GM18873 (cell line): ENCODE data around the gene HP1BP3.
"Not testable (repeated sequence)": the region's sequence is repeated elsewhere in the genome, so short reads cannot be mapped to it uniquely, and the experiment has no call there.

ENCODE experiments used
- ATAC-seq: cut with Tn5 transposase; IDR thresholded peaks from one replicate; pipeline ENCODE4 v1.9.1; 2021; ENCODE audit warnings: mild to moderate bottlenecking, moderate library complexity, moderate number of reproducible peaks; ENCODE audit not compliant: unreplicated experiment, low FRiP score

HP1BP3 gene

DNA sequence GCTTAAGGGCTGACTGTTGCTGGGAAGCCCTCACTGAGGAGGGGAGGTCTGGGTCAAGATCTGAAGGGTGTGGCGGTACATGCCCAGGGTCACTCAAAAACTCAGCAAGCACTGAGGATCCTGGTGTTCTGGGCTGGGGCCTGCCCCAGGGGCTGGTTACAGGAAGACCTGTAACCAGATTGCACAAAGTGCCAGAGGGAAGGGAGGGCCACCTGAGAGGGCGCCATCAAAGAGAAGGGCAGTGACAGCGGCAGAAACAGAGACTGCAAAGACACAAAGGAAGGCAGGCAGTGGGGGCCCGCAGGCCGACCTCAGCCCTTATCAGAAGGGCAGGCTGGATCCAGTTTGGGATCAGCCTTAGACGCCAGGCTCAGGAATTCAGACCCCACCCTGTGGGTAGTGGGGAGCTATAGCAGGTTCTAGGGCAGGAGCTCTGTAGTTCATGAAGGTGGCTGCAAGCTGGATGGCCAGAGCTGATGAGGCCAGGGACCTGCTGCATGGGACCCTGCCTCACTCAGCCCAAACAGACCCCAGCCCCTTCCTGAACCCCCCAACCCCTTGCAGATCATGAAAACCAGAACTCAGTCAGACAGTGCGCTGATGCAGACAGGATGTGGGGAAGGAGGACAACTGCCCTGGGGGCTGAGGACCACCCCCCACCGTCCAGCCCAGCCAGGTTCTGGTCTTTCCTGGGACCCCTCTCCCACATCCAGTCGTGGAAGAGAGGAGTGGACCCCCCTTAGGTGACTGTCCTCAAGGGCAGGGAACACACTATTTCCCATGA is 58.5 kb downstream of the HP1BP3 start:
- no peak for ATAC-seq

DNA sequence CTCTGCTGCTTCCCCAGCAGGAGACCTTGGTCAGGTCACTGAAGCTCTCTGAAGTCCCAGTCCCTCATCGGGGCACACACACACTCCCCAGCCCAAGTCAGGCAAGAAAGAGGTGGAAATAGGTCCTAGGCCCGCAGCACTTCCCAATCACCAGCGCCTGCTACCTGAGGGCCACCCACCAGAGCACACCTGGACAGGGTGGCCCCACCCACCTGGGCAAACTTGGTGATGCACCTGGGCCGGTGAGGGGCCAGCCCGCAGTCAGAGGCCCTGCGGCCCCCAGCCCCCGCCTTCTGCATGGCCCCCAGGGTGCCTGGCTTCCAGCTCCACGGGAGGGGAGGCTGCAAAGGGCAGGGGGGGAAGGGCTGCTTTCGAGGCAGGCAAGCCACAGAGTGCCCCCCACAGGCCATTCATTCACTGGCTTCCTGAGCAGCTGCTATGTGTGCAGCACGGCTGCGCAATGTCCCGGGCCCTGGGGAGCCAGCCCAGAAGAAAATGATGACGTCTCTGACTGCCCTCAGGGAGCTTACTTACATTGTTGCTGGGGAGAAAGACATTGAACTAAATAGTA is 59.3 kb downstream of the HP1BP3 start:
- no peak for ATAC-seq

DNA sequence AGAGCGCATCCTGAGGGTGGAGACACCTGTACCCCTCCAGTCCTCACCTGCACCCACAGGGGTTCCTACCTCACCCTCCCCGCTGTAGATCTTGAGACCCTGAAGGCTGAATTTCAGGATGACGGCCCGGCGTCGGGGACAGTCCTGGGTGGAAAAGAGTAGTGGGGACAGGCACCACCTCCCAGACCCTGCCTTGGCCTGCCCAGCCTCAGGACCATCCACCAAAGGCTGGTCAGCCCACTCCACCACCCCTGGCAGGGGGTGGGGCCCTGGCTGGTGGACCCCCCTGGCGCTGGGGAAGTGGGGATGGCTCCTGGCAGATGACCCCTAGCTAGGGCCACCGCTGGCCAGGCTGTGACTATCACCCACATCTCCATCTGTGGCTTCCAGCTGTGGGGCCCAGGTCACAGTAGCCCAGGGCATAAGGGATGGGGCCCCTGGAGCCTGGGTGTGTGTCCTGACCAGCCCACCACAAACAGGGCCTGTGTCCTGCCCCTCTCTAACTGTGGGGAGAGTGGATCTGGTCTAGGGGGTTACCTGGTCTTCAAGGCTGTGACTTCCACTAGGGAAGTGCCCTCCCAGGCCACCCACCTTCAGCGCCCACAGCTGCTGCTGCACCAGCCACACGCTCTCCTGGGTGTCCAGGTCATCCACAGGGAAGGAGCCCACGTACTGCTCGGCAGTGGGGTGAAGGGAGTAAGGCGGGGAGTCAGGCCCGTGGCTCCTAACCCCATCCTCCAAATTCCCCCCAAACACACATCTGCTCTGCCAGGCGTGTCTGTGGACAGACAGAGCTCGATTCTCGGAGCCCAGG is 60.0 kb downstream of the HP1BP3 start:
- ATAC-seq = no peak

DNA sequence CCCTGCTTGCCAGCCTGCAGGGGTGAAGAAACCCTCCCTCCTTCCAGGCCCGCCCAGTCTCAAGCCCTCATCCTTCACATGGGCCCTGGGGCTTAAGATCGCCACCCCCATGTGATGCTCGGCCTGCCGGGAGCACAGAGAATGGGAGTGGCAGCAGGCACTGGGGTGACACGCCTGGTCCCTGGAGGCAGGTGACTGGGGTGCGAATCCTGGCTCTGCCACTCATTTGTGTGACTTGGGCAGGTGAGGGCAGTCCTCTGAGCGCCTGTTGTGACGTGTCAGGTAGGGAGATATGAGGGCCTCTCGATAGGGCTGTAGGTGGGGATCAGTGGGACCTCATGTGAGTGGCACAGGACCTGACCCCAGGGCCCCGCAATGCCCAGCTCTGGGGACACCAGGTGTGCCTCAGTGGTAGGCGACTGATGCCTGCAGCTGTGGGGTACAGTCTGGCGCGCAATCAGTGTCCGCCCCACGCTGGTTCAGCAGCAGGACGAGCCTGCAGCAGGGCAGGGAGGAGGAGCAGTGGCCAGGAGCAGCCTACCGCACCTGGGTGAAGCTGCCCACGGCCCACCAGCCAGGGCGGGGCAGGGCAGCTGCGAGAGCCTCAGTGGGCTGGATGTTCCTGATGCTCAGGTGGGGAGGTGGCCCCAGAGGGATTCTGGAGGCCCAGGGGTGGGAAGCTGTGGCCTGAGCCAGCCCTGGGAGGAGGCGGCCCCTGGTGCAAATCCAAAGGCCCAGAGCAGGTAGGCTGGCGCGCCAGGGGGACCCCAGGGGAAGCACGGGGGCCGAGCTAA is 60.8 kb downstream of the HP1BP3 start:
- no peak for ATAC-seq

DNA sequence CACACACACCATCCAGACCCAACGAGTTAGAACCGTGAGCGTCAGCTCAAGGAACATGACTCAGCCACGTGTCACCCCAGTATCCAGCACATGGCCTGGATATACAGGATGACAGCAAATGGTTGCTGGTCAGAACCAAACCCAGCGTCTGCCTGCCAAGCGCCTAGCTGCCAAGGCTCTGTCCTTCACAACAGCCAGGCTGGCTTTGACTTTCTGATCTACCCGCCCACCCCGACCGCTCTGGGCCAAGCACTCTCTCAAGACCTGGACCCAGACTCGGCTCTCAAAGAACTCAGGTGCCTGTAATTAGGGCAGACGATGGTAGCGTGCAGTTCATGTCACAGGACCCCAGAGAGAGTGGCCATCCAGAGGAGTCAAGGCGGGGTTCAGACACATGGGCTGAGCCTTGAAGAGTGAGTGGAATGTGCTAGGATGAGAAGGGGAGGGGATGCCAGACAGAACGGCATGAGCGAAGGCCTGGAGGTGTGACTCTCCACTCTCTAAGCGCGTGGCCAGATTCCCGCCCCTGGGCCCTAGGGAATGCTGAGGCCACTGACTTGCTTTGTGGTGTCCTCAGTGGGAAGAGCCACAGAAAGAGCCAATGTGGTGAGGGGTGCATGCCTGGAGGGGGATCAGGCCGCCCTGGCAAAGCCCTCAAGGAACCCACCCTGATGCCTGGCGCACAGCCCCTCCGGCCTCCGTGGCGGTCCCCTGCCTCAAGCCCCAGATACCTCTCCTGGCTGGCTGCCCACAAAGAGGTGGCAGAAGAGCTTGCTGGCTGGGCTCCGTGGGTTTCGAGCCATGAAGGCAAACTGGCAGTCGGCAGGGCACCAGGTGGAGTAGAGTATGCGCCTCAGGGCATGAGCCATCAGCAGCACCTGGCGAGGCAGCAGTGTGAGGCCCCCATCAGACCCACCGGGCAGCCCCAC is 61.7 kb downstream of the HP1BP3 start:
- ATAC-seq = no peak

DNA sequence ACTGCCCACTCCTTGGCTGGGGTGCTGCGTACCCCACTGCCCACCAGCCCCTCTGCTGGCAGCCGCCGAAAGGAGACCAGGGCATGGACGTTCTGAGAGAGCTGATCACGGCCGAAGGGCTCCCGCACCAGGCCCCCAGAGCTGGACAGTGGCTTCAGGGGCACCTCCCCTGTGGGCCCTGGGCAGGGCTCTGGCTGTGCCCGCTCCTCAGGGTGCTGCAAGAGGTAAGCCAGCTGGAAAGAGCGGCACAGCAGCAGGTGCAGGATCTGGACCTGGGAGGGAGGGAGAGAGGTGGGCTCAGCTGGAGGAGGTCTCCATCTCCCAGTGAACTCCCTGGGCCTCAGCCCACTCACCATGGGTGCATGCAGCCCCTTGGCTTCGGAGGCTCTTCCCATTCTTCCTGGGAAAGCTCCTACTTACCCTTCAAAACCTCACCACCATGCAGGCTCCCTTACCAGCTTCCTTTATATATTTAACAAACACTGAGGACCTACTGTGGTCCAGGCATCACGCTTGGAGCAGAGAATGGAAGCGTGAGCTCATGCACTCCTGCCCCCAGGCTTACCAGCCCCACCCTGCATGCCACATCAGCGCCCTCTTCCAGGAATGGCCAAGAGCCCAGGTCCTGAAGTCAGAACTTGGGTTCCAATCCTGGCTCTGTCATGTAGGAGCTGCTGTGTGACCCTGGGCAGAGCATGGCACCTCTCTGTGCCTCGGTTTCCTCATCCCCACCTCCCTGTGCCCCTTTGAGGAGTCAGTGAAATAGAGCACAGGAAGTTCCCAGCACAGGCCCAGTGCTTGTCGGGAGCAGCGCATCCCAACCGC is 62.5 kb downstream of the HP1BP3 start:
- no peak for ATAC-seq

DNA sequence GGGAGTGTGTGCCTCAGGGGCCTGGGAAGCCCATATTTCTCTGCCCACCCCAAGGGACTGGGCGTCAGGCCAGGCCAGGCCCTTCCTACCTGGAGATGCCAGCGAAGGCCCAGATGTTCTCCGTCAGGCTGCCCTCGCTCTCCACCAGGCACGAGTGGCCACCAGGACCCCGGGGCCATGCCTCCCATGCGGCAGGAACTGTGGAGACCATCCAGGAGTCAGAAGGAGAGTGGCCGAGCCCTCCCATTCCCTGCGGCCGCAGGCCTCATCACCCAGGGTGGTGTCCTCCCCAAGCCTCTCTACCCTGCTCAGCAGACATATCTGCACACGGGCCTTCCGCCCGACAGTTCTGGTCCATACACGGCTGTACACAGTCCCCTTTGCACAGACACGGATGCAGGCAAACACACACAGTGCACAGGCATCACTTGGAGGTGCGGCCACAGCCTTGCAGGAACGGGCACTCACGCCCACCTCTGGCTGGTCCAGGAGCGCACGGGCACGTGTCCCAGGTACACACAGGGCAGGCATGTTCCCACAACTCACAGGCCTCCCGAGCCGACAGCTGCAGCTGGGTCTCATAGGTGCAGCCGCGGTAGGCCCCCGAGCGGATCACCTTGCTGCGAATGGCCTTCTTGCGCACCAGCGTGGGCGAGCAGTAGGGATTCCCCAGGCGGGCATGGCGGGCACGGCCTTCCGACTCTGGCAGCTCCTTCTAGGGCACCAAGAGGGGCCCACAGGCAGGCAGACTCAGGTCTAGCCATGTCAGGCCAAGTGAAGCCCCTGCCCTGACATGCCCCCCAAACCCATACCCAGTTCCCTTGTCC is 63.4 kb downstream of the HP1BP3 start:
- no peak for ATAC-seq

DNA sequence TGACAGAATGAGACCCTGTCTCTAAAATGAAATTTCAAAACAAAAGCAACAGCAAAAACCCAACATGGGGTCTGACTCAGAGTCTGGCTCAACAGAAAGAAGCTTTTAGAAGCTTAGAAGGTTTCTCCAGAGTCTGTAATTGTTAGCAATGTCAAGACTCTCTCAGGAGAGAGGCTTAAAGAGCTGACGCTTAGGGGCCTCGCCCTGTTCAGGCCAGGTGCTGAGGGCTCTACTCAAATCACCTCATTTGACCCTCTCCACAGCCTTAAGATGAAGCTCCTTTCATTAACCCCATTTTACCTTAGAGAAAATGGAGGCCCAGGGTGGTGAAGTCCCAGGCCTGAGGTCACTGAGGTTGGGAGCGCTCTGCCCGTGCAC is 64.0 kb downstream of the HP1BP3 start:
- ATAC-seq = no peak

DNA sequence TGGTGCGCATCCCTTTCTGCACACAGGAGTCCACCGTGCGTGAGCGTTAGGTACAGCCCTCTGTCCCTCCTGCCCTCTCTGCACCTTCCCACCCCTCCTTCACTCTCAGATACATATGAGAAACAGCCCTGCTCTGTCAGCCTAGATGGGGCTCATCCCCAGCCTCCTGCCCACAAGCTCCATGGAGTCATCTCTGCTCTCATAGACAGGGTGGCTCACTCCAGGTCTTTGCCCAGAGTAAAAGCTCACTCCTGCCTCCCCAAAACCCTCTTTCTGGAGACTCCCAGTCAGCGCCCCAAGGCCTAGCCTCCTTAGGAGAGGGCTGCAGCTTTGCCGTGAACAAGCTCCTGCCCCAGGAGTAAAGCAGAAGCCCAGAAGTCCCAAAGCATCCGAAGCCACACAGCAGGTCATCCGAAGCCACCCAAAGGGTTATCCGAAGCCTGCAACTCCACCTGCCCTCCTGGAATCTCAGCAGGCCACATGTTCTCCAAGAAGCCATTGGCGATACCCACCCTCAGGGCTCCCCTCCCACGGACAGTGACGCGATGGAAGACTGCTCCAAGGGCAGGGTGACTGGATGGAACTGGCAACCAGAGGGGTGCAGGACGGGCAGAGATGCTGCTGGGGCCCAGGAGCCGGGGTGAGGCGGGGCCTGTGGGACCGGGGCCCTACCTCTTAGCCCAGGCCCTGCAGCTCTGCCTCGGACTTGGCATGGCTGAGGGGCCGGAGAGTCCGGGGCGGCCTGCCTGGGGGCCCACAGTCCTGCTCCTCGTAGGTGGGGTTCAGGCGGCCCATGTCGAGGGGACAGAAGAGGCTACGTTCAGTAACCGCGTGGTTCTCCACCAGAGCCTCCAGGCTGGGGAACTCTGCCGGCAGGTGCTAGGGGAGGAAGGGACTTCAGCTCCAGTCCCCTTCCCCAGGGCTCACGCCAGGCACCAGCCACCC is 65.7 kb downstream of the HP1BP3 start:
- no peak for ATAC-seq

DNA sequence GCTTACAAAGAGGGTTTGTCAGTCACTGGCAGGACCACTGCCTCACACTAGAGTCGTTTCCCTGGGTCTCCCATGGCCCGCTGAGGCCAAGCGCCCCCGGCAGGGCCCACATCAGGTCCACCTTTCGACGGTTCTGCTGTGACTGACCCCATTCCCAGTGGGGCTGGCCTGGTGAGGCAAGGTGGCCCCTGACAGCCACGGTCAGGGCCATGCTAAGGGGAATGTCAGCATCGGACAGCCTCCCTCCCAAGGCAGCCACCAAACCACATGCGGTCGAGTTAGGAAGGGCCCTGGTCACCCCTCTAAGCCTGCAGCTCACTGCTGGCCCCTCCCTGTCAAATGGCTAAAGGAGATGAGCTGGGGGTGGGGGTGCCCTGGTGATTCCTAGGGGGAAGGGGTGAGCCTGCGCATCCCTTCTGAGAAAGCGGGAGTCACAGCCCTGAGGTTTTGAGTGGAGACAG is 66.4 kb downstream of the HP1BP3 start:
- ATAC-seq = no peak

DNA sequence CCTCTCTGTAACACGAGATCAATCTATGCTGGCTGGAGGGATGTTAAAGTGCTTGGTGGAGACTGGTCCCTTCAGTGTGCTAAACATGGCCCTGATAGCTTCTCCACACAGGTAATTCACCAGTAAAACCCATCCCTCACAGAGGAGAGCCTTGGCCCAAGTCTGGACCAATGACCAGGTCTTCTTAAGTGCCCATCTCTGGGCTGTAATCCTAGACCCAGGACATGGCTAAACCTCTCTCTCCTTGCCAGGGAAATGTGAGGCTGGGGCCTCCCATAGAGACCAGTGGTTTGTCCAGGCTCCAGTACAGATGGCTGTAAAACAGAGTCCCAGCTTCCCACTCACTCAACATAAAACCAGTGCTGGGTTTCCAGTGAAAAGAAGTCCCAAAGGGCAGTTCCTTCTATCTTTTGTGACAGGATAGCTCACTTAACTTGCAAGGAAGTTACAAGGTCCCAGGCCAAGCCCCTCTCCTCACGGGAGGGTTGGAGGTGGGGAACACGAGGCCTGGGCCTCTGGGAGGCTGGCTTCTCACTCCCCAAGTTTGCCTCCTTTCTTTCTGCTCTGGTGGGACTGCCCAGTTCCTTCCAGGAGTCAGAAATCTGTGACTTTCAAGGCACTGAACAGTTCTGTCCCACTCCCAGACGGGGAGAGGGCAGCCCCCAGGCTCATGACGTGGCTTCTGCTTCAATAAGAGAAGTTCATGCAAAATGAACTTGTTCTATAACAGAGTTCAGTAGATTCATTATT is 67.1 kb downstream of the HP1BP3 start:
- ATAC-seq = no peak

DNA sequence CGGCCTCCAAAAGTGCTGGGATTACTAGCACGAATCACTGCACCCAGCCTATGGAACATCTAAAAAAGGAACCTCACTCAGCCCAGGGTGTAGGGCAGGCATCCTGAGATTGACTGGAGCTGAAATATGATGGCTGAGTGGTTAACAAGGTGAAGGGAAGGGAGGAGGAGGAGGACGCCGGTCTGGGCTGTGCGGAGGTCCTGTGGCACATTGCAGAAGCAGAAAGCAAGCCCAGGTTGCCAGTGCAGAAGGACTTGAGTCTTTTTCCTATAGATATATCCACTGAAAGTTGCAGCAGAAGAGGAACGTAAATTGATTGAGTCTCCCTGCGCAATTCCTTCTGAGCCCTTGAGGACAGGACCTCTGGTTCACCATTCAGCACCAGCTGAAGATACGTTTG is 67.8 kb downstream of the HP1BP3 start:
- ATAC-seq = no peak

DNA sequence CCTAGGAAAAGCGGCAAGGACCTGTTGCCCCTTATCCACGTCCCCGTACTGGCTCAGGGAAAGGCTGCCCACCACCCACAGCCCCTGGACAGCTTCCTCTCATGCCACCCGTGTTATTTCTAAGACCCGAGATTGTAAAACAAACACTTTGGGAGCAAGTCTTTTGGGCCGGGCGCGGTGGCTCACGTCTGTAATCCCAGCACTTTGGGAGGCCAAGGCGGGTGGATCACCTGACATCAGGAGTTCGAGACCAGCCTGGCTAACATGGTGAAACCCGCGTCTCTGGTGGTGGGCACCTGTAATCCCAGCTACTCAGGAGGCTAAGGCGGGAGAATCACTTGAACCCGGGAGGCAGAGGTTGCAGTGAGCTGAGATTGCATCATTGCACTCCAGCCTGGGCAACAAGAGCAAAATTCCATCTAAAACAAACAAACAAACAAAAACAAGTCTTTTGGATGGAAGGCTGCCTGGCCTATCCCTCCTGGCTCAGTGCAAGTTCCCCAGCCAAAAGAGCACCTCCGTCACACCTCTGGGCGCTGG is 68.7 kb downstream of the HP1BP3 start:
- ATAC-seq = not testable (repeated sequence)

DNA sequence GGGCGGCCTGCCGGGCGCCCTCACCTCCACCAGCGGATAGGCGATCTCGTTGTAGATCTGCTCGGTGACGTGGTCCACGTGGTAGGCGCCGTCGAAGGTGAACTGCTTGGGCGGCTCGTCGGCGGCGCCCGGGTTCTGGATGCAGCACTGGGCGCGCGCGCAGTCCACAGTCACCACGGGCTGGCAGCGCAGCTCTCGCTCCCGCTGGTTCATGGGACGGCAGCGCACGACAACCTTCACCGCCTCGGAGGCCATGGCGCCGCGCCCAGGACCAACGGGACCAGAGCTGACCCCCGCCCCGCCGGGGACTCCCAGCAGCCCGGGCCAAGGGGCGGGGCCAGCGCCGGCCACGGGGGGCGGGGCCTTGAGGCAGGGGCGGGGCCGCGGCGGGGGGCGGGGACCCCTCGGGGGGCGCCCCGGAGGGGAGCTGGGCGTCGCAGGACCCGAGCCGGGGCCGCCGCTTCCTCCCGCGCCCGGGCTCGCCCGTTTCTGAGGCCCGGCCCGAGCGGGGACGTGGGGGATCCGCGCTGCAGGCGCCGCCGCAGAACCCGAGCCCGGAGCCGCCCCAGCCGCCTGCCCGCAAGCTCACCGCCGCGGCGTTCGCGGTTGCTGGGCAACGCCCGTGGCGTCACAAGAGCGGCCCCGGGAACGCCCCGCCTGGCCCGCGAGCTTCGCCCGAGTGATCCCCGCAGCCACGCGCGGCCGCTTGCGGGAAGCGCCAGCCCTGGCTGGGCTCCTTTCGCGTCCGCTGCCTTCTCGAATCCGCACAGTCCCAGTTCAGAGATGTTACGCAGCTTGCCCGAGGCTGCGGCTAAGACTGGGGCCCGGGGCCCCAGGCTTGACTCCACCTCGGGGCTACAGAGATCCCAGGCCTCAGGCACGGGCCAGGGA is 69.4 kb downstream of the HP1BP3 start, which contains the start of gene KIF17:
Gene KIF17, minus strand, starts transcription at position 556 of the 891 bp plus-strand sequence. Its CDS starts 301 bp downstream, at position 255.
- ATAC-seq = no peak

DNA sequence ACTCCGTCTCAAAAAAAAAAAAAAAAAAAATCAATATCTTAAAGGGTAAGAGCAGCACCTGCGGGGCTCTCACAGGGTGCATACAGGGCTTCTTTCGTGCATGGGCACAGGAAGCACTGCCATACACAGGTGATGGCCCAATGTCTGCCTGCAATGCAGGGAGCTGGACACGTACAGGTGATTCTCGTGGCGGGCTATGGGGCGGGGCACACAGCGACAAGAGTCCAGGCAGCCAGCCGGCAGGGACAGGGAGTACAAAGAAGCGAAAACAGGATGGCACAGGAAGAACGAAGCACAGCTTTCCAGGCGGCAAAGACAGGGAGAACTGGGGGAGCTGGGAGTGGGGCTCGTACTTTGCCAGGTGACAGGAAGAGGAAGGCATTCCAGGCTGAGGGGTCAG is 70.9 kb downstream of the HP1BP3 start:
- ATAC-seq = no peak
